Subcutaneous abdominal adipose tissue (tissue), 5 donors: Measurements from ENCODE around the gene NUP210.
"Not testable (repeated sequence)": the region's sequence is repeated elsewhere in the genome, so short reads cannot be mapped to it uniquely, and the experiment has no call there.

Experiments
- H3K27ac ChIP-seq: one replicate; pipeline ENCODE4 v1.7.0; 2013; ENCODE audit warnings: low read depth, mild to moderate bottlenecking, inconsistent platforms, low read length, moderate library complexity
- H3K27me3 ChIP-seq, 5 donors: one replicate each; pipeline ENCODE4 v1.7.0; 2013; ENCODE audit warnings: low read length in 5 of 5, inconsistent platforms in 1 of 5; ENCODE audit not compliant: control insufficient read depth in 5 of 5, insufficient read depth in 4 of 5
- H3K36me3 ChIP-seq, 5 donors: one replicate each; pipeline ENCODE4 v1.7.0; 2013; ENCODE audit warnings: low read length in 5 of 5; ENCODE audit not compliant: control insufficient read depth in 5 of 5, insufficient read depth in 5 of 5
- H3K4me1 ChIP-seq, 5 donors: one replicate each; pipeline ENCODE4 v1.7.0; 2013; ENCODE audit warnings: low read length in 5 of 5, mild to moderate bottlenecking in 3 of 5, moderate library complexity in 1 of 5; ENCODE audit not compliant: control insufficient read depth in 5 of 5, insufficient read depth in 5 of 5
- H3K4me3 ChIP-seq, 5 donors: one replicate each; pipeline ENCODE4 v1.7.0; 2013; ENCODE audit warnings: low read length in 5 of 5, low read depth in 1 of 5
- H3K9ac ChIP-seq, 5 donors: one replicate each; pipeline ENCODE4 v1.7.0; 2013; ENCODE audit warnings: low read length in 5 of 5, mild to moderate bottlenecking in 4 of 5, moderate library complexity in 3 of 5
- H3K9me3 ChIP-seq, 5 donors: one replicate each; pipeline ENCODE4 v1.7.0; 2013; ENCODE audit warnings: low read length in 5 of 5; ENCODE audit not compliant: control insufficient read depth in 5 of 5
- donor health status: healthy.
- donor health status: healthy.
- donor health status: healthy.
- donor health status: healthy.
- donor health status: healthy.

Gene NUP210

DNA sequence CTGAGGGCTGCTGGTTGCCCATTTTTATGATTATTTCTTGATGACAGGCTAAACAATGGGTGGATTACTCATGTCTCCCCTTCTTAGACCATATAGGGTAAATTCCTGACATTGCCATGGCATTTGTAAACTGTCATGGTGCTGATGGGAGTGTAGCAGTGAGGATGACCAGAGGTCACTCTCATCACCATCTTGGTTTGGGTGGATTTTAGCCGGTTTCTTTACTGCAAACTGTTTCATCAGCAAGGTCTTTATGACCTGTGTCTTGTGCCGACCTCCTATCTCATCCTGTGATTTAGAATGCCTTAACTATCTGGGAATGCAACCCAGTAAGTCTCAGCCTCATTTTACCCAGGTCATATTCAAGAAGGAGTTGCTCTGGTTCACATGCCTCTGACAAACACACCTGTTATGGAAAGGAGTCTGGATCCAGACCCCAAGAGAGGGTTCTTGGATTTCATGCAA, 10.3 kb upstream of the NUP210 start:
- not testable (repeated sequence) for H3K27ac ChIP-seq, H3K4me1 ChIP-seq, H3K36me3 ChIP-seq, H3K9me3 ChIP-seq, H3K27me3 ChIP-seq, H3K9ac ChIP-seq, H3K4me3 ChIP-seq

DNA sequence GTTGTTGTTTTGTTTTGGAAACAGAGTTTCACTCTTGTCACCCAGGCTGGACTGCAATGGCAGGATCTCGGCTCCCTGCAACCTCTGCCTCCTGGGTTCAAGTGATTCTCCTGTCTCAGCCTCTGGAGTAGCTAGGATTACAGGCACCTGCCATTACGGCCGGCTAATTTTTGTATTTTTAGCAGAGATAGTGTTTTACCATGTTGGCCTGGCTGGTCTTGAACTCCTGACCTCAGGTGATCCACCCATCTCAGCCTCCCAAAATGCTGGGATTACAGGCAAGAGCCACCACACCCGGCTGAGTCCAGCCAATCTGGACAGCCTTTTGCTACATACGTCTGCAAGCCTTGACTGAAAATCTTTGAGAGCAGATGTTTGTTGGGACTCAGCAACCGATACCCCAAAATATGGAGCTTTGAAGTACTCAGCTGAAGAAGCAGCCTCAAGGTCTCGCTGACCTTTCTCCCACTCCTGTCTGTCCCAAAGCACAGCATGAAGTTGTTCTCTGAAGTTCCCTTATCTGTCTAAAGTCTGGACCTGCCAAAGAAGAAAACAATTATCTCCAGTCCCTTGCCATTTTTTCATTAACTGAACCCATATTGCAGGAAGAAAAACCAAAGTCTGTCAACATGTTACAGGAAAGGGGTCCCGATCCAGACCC, 9.6 kb upstream of the NUP210 start:
- H3K36me3 ChIP-seq = no peaks in the 10 kb centered on the region
- H3K9me3 ChIP-seq = peaks cover 0 to 8% (median 3%) of the 10 kb centered on the region in 5 donors
- no peak overlapping the region for H3K9ac ChIP-seq
- no peaks in the 10 kb centered on the region for H3K27me3 ChIP-seq
- no peak overlapping the region for H3K27ac ChIP-seq
- H3K4me1 ChIP-seq = no peaks in the 10 kb centered on the region
- no peak overlapping the region for H3K4me3 ChIP-seq

DNA sequence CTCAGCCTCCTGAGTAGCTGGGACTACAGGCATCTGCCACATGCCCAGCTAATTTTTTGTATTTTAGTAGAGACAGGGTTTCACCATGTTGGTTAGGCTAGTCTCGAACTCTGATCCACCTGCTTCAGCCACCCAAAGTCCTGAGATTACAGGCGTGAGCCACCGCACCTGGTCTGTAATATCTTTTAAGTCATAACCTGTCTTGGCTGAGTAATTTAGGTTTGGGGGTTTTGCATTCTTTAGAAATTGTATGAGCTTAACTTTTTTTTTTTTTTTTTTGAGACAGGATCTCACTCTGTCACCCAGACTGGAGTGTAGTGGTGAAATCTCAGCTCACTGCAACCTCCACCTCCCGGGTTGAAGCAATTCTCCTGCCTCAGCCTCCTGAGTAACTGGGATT, 8.6 kb upstream of the NUP210 start:
- H3K9ac ChIP-seq, H3K9me3 ChIP-seq, H3K36me3 ChIP-seq, H3K4me3 ChIP-seq, H3K4me1 ChIP-seq, H3K27me3 ChIP-seq, H3K27ac ChIP-seq: not testable (repeated sequence)

GRCh38 chr3:13427662-13428603, 7.8 kb upstream of the NUP210 start:
- no peaks in the 10 kb centered on the region for H3K36me3 ChIP-seq
- no peak overlapping the region for H3K4me3 ChIP-seq
- no peaks in the 10 kb centered on the region for H3K4me1 ChIP-seq
- no peaks in the 10 kb centered on the region for H3K27me3 ChIP-seq
- no peak overlapping the region for H3K9ac ChIP-seq
- no peak overlapping the region for H3K27ac ChIP-seq
- peaks cover 0 to 8% (median 3%) of the 10 kb centered on the region in 5 donors for H3K9me3 ChIP-seq

GRCh38 chr3:13426591-13426990, 6.5 kb upstream of the NUP210 start:
- no peak overlapping the region for H3K27ac ChIP-seq
- no peak overlapping the region for H3K4me3 ChIP-seq
- H3K4me1 ChIP-seq = no peaks in the 10 kb centered on the region
- H3K9ac ChIP-seq = no peak overlapping the region
- no peaks in the 10 kb centered on the region for H3K27me3 ChIP-seq
- no peaks in the 10 kb centered on the region for H3K36me3 ChIP-seq
- H3K9me3 ChIP-seq = peaks cover 0 to 6% (median 0%) of the 10 kb centered on the region in 5 donors

DNA sequence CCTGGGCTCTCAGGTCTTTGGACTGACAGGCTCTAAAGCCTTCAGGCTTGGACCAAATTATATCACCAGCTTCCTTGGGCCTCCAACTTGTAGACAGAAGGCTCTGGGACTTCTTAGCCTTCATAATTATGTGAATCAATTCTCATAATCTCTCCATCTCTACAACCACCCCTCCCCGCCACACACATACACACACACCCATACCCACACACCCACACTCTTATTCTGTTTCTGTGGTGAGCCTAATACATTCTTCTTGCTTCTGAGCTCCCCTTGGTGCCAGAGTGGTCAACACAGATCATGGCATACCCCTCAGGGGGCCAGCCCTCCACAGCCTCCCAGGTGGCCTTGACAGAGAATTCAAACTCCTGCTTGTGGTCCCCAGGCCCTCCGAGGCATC, 5.6 kb upstream of the NUP210 start:
- Histone ChIP-seq H3K27ac (no peak overlapping the region), H3K27me3 (peaks cover 3 to 7% (median 6%) of the 10 kb centered on the region in 5 donors), H3K4me1 (peaks cover 0 to 3% (median 0%) of the 10 kb centered on the region in 5 donors), H3K36me3 (no peaks in the 10 kb centered on the region), H3K4me3 (no peak overlapping the region), H3K9me3 (peaks cover 0 to 6% (median 0%) of the 10 kb centered on the region in 5 donors), H3K9ac (no peak overlapping the region)

DNA sequence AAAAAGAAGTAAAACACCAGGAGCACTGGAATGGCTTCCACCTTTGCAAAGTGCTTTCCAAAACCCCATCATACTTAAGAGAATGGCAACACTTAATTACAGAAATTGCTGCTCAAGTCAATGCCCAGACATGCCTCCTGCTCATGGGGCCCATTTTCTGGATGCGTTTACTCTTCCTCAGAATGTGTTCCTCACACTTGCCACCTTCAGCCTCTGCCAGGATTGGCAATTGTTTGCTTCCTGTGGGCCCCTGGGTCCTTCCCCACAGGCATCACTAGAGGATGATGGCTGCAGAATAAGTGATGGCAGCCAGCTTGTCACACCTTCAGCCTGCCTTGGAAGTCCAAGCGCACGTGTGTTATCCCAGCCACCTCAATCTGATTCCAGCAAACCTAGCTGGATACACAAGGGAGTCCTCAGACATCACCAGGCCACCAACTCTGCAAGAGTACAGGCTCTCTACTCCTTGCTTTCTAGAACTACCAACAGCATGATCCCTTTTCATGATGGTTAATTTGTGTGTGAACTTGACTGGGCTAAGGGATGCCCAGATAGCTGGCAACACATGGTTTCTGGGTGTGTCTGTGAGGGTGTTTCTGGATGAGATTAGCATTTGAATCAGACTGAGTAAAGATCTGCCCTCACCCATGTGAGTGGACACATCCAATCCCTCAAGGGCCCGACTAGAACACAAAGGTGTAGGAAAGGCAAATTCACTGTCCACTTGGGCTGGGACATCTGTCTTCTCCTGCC, 4.9 kb upstream of the NUP210 start:
- peaks cover 0 to 6% (median 0%) of the 10 kb centered on the region in 5 donors for H3K9me3 ChIP-seq
- H3K4me1 ChIP-seq = peaks cover 0 to 3% (median 3%) of the 10 kb centered on the region in 5 donors
- H3K4me3 ChIP-seq = no peak overlapping the region
- H3K27me3 ChIP-seq = peaks cover 6 to 10% (median 9%) of the 10 kb centered on the region in 5 donors
- no peak overlapping the region for H3K27ac ChIP-seq
- no peak overlapping the region for H3K9ac ChIP-seq
- H3K36me3 ChIP-seq = no peaks in the 10 kb centered on the region

DNA sequence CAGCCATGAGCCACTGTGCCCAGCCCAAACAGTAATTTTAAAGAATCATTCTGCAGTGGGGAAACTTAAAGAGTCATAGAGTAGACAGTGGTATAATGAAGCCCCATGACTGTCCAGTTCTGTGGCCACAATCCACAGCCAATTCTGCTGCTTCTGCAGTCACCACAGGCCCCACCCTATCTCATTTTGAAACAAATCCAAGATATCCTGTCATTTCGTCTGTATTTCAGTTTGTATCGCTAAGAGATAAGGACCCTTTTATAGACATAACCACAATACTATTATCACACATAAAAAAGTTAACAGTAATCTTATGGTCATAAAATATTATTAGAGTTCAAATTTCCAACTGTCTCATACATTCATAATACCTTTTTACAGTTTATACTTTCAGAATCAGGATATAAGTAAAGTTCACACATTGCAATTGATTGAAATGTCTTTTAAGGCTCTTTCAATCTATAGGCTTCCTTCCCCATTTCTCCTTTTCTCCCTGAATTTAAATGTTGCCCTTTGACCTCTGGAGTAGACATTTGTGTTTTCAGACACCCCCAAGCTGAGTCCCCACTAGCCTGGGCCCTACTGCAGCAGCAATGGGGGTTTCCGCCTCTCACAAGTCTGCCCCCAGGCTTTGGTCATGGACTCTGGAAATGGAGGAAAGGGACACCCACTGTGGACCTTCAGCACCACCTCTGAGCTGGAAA, 4.2 kb upstream of the NUP210 start:
- H3K27ac ChIP-seq = no peak overlapping the region
- H3K36me3 ChIP-seq = no peaks in the 10 kb centered on the region
- H3K4me3 ChIP-seq = no peak overlapping the region
- peaks cover 9 to 11% (median 10%) of the 10 kb centered on the region in 5 donors for H3K27me3 ChIP-seq
- H3K9ac ChIP-seq = no peak overlapping the region
- H3K4me1 ChIP-seq = peaks cover 0 to 10% (median 7%) of the 10 kb centered on the region in 5 donors
- peaks cover 0 to 6% (median 0%) of the 10 kb centered on the region in 5 donors for H3K9me3 ChIP-seq
